ENCODE results near the gene DIAPH2.

Gene DIAPH2

DNA sequence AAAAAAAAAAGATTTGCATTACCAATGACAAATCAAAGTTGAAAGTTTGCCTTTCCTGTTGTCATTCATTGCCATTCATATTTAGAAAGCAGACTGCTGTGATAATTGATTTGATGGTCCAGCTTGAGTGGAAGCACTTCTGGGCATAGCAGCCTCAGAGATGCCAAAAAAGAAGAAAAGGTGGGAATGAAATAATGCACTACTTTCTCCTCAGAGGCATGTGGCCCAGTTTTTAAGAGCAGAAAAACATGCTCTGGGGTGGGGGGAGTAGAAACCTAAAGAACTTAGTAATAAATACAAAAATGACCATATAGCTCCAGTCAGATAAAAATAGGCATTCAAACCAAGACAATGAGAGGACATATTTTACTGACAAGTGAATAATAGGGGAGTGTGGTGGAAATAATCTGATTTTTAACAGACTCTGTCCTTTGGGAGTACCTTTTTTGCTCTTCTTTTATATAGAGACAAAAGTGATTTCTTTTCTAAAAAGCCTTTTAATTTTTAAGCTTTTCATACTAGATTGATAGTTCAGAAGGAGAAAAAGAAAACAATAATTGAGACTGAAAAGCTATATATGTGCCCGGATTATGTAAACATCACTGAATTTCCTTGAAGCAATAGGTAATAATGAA, 798.1 kb downstream of the DIAPH2 start:
- DNase-seq (ENCODE audit: low spot score): no peak

DNA sequence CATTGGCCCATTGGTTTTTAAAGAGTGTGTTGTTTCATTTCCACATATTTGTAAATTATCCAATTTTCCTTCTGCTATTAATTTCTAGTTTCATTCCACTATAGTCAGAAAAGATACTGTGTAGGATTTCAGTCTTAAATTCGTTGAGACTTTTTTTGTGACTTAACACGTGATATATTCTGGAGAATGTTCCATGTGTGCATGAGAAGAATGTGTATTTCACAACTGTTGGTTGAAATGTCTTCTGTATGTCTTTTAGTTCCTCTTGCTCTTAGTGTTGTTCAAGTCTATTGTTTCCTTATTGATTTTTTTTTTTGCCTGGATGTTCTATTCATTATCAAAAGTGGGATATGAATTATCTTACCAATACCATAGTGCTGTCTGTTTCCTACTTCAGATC, 806.0 kb downstream of the DIAPH2 start:
- no peak for DNase-seq (ENCODE audit: low spot score)

DNA sequence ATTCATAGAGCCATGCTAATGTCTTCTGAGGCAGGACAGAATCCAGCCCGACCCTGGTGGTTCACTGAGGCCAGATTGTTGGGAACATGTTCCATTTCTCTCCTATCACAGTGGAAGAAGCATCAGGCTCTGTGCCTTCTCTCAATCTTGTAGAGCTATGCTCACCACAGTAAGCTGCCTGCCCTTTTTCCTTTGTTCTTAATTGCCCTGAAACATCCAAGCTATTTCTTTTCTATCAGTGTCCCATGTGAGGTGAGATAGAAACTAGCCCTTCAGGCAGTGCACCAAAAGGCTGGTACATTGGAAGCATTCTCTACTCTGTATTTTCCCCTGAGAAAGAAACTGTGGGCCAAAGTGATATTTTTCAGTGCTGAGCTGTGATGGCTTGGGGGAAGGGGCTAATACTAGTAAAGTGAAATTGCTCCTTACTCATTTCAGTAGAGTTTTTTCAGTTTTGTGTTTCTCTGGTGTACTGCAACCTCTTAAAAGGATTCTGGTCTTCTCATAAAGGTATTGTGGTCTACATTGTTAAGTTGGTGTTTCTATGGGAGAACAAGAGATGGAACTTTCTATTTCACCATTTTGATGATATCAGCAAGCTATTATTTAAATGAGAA, 810.2 kb downstream of the DIAPH2 start:
- DNase-seq (ENCODE audit: low spot score): no peak

DNA sequence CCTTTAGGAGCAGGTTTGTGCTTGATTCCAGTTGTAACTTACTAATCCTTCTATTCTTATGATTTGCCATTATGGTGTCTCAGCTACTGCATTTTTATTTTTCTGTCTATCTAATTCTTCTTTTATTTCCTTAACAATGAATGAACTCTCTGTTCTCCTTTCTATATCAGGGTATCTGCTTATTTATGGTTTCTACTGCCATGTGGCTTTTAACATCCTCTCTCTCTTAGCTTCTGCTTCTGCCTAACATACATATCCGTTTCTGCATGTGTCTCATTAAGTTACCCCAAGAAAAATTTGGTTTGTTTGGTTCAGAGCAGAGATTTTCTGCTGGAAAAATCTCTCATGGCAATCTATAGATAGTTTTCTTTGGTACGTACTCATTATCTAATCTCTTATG, 813.5 kb downstream of the DIAPH2 start:
- DNase-seq (ENCODE audit: low spot score): no peak

DNA sequence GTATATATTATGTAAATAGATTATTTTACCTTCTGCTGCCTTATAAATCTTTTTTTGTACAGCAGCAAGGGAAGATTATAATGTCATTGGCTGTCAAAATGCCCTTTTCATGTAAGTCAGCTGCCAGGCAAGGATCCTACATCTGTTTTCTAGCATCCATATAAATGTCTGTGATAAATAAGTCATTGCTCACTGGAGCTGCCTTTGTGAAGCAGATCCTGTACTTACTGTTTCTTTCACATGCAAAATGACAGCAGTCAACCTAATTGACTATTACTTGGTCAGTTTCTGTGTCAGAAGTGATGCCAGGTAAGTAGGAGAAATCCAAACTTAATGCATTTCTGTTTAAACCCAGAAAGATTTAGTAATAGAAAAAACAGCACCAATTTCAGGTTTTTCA, 819.8 kb downstream of the DIAPH2 start:
- DNase-seq (ENCODE audit: low spot score): no peak

DNA sequence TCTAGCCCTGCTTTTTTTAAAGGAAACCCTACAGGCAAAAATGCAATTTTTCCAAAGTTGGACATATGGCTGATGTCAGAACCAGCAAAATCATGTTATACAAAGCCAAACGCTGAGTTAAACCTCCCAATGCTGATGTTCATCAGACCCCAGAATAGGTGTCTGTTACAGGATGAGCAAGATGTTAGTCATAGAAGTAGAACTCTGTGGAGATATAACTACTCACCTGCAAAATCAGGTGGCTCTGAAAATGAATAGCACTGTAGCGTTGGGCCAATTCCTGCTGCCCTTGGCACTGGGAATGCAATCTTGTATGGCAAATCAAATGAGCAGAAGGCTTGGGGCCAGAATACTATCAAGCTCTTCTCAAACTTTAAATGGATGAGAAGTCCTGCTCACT, 833.1 kb downstream of the DIAPH2 start:
- no peak for DNase-seq (ENCODE audit: low spot score)

DNA sequence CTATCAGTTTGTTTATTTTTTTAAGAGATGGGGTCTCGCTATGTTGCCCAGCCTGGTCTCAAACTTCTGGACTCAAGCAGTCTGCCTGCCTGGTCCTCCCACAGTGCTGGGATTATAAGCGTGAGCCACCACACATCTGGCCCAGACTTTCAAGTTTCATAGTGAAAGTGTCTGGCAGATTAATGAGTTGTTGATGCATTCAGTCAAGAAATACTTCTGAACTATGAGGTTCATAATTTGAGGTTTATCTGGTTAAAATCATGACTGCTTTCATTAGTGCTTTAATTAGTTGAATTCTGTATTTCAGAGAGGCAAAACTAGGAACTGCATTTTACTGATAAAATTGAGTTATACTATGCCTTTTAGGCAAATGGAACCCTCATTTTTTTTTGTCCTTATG, 837.7 kb downstream of the DIAPH2 start:
- no peak for DNase-seq (ENCODE audit: low spot score)

DNA sequence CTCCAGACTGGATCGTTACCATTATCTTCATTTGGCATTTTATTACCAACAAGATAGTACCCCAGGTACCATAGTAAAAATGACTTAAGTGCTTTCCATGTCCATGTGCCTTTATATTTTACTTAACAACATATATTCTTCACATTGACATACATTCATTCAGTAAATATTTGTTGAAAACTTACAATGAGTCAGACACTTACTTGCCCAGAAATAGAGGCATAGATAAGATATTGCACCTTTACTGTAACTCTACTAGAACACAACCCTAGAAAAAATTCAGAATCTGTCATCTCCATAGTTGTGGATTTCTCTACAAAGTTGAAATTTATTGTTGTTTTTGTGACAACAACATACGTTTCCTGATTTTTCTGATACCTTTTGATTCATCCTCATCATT, 839.7 kb downstream of the DIAPH2 start:
- DNase-seq (ENCODE audit: low spot score): no peak

DNA sequence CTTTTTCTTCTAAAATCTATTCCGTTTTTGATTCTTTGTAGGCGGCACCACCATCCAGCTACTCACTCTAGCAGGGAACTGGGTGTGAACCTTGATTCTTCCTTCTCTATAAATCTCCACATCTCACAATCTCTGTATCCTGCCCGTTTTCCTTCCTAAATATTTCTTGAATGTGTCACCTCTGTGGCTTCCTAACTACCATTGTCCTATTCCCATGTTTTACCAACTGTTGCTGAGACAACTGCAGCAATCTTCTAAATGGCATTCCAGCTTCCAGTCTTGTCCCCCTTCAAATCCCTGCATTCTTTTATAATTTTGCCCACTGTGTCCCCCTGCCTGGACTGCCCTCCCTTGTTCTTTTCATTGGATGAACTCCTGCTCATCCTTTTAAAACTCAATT, 840.4 kb downstream of the DIAPH2 start:
- peak; percentile 67 for DNase-seq (ENCODE audit: low spot score)

DNA sequence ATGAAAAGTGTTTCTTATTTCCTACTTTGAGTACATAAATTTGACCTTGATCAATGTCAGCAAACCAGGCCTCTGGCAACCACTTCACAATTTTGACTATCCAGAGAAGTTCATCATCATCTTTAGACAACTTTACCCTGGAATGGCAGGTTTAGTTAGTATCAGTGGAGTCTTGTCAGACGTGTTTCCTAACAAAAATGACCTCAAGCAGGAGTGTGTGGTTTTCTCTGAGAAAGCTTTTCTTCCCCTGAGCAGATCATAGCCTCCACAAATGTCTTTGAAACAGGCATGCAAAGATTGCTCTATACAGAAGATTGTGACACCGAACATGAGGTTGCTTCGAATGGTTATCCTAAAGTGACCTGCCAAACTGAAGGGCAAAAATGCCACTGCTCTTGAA, 841.3 kb downstream of the DIAPH2 start:
- no peak for DNase-seq (ENCODE audit: low spot score)

DNA sequence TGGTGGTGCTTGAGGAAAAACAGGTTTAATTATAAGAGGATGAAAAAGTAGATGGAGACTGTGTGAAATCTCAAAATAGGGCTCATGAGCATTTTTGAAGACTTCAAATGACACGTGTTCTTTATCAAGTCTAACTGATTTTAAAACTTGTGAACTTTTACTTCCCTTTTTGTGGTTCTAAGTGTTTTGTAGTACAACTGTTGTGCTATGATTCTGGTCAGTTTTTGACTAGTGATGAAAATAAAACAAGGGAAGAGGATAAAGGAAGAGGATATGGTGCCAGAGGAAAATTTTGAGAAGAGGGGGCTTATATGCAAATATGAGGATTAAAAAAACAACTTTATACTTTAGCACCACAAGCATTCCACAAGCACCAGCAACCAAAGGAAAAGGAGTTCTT, 843.1 kb downstream of the DIAPH2 start:
- DNase-seq (ENCODE audit: low spot score): no peak

DNA sequence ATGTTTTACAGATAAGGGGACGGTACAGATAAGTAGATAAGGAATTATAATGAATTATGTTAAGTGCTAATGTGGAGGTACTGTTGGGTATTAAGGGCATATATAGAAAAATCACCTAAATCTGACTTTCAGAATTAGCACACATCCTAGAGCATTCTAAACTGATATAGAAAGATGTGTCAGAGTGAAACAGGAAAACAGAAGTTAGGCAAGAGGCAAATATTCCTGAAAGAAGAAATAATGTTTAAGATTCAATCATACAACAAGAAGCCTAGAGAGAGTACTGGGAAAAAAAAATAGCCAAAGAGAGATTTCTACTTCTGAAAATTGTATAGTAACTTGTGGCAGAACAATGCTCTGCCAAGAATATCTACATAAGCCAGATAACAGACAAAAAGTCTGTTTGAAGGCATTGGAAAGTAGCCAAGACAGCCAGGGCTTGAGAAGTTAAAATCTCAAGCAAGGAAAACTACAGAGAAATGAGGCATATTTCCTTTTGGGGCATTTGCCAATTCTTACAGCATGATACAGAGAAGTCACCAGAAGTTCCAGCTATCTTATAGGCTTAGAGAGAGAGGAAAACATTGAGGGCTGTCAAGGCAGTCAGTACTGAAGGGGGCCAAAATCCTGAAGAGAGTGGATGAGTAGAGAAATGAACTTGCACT, 845.0 kb downstream of the DIAPH2 start:
- DNase-seq (ENCODE audit: low spot score): peak; percentile 48

DNA sequence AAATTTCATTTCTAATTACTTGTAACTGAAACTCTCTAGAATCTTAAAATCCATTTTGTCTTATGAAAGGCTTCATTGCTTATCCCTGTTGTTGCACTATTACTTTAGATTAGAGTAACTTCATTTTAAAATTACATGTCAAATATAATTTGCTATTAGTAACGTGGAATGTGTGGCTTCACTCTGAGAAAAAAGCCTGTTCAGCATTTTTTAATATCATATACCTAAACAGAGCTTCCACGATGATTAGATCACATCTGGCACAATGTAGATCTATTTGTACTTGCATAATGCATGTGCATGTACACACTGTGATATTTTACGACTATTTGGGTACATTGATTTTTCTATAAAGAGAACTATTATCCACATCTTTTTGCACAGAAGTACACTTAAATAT, 847.2 kb downstream of the DIAPH2 start:
- DNase-seq (ENCODE audit: low spot score): no peak

DNA sequence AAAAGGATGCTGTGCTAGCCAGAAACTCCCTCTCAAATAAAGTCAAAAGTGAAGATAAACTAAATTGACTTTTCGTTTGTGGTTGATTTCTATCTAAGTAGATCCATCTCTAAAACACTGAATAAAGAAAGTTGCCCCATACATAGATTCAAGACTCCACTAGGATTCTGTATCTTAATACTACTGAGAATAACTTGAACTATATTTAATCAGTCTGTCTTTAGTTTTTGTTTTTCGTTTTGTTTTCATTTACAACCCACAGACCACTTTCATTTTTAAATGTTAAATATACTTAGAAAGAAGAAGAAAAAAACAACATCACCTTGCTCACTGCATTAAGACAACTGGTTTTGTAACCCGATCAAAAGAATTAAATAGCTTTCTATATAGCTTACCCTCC, 854.1 kb downstream of the DIAPH2 start:
- no peak for DNase-seq (ENCODE audit: low spot score)

DNA sequence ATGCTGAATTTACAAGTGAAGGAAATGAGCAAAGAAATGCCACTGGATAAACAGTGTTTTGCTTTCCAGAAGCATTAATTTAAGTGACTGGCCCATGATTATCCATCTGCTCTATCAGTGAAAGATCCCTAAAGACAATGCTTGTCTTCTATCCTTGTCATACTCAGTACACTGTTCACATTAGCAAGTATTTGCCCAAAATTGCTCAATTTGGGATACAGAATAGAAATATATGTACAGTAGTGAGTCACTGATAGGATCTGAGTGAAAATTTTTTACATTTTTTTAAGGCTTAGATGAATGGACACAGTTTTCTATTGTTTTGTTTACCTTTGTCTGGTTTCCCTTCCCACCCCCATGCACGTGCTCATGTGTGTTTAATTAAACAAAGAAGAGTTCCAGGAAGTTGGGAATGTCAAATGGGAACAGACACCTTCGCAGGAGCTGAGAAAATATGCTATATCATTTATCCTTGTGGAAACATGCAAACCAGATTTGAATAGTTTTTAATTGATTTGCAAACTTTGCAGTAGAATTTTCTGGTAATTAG, 855.4 kb downstream of the DIAPH2 start:
- no peak for DNase-seq (ENCODE audit: low spot score)

DNA sequence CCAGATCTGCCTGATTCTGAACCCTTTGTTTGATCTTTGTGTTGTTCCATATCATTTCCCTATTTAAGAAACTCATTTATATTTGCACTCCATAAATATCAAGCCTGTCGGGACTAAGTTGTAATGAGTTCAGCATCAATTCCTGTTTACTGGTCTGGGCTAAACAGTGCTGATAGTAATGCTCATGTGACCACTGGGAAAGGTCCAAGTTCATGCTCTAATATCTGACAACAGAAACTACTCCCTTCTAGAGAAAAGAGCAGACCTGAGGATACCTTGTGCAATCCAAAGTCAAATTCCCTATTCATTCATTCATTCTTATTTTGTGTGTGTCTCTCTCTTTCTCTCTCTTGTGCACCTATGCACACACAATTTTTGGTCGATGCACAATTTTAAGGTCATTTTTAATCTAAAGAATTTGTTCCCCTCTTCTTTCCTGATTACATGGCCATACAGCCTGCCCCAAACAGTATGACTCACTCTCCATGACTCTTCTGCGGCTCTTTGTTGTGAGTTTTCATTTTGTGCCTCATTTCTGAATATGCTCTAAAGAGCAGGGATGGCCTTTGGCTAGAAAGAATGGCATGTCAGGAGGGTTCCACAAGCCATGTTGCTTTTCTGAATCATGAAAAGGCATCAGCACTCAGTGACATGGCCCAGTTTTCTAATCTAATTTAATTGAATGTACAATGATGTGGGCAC, 863.4 kb downstream of the DIAPH2 start:
- no peak for DNase-seq (ENCODE audit: low spot score)

DNA sequence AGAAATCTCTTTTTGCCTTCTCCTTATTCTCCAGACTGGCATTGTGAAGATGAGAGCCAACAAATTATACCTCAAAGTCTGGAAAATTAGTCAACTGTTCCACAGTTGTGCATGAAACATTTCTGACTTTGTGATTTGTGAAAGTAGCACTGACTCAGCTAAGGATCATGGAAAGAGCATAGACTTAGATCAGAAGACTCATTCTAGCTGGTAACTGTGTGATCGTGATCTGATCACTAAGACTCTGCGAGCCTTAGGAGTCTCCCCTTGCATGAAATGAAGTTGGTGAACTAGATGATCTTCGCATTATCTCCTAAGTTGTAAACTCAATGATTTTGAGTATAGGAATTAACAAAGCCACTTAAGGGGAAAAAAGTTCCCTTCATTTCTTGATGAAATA, 867.2 kb downstream of the DIAPH2 start:
- DNase-seq (ENCODE audit: low spot score): no peak

DNA sequence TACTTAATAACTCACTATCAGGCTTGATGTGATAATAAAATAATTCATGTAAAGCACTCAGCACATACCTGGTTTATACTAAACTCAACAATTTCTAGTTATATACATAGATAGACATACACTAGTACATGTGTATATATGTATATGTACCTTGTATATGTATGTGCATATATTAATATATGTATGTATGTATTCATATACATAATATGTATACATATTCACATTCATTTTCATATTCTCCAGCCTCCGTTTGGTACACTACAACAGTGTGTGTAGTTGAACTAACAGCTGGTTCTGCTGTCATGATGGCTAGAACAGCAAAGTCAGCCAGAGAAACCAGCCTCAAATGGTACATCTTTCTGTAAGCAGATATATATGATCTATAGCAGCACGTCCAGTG, 869.2 kb downstream of the DIAPH2 start:
- DNase-seq (ENCODE audit: low spot score): no peak

DNA sequence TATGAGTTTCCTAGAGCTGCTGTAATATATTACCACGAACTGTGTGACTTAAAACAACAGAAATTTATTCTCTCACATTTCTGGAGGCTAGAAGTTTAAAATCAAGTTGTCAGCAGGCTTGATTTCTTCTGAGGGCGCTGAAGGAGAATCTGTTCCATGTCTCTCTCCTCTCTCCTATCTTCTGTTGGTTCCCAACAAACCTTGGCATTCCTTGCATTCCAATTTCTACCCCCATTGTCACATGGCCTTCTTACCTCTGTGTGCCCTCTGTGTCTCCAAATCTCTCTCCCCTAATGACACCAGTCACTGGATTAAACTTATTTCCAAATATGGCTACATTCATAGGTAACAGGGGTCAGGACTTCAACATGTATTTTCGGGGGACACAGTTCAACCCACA, 871.7 kb downstream of the DIAPH2 start:
- no peak for DNase-seq (ENCODE audit: low spot score)

DNA sequence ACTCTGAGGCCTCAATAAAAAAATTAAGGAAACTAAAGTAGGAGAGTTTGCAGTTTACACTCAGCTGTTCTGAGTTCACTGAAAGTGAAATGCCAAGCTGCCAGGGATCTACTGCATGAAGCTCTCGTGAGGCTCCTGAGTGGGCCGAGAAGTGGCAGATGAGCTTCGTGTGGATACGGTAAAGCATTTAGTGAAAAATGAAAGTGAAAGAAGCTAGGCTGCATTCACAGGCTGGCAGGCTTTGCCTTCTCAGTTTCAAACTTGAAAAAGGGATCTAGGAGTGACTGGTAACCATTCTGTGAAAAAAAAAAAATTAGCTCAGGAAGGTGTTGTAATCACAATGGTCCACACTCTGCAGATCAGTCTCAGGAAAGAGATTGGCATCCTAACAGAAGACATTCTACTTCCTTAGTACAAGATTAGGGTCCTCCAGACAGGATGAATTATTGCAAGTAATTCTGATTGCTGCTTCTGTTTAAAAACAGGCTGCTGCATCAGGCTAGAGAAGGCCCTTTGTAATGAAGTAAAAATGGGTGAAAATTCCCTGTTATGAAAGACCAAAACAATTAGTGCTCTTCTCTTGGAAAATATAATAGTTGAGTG, 879.0 kb downstream of the DIAPH2 start:
- DNase-seq (ENCODE audit: low spot score): no peak

DNA sequence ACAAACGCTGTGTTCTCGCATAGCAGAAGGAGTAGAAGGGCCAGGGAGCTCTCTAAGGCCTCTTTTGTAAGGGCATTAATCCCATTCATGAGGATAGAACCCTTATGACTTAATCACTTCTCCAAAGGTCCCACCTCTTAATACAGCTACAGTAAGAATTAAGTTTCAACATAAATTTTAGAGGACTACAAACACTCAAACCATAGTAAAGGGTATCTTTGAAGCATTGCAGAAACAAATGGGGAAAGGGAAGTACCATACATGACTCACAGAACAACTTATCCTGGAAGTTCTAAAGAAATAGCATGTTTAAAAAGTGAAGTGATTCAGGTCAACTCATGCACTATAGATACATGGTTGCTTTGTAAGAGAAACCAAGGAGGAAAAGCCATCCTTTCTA, 879.9 kb downstream of the DIAPH2 start:
- DNase-seq (ENCODE audit: low spot score): no peak

DNA sequence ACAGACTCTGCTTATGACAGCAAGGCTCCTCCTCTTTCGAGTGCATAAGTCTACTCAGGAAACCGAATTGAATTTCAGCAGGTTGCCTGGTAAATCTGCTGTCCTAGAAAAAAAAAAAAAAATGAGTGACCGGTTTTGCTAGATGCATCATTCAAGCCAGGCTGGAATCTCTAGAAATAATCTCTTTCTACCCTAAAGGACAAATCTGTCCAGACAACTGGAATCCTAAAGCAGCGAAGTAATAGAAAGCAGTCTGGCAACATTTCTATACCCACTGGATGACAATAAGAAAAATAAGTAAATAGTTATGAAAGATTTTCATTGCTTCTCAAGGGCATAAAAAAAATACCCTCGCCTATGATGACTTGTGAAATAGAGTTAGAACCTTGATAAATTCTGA, 902.5 kb downstream of the DIAPH2 start:
- no peak for DNase-seq (ENCODE audit: low spot score)
